Measurements from ENCODE around the gene AMDHD2.
"Not testable (repeated sequence)": the region's sequence is repeated elsewhere in the genome, so short reads cannot be mapped to it uniquely, and the experiment has no call there.

Gene AMDHD2

DNA sequence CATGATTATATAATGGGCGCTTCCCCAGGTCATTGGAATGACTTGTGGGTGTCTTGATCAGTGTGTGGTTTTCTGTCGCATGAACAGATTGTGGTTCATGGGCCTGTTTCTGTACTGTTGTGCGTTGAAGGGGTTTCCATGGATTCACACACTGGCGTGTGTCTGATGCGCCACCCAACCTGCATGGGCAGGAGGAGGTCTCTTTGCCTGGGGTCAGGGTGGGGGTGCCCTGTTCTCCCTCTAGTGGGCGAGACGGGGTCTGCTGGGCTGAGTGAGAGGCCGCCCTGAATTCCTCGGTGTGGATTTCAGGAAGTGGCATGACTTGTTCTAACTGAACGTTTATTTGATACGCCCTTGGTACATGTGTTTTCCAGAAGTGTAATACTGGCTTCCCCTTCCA lies 60.0 kb downstream of the AMDHD2 start:
- not testable (repeated sequence) for DNase-seq (ENCODE audit: low spot score)

DNA sequence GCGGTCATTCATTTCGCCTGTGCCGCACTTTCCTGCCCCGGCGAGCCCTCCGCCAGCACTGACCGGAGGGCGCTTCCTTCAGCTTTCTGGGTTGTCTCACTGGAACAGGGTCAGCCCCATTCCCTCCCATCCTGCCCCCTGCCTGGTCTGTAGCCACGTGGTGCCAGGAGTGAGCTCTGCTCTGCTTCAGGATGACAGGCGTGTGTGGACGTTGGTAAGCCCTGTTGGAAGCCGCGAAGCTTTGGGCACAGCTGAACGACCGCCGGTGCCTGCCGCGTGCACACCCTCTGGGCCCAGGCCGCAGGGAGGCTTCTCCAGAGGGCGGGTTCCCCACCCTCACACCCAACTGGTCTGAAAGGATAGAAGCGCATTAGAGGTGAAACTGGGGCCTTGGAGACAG lies 60.6 kb downstream of the AMDHD2 start:
- DNase-seq (ENCODE audit: low spot score), result not testable (repeated sequence)
